Natural killer cell treated with Interleukin-12 subunit alpha and Interleukin-12 subunit beta and Interleukin-15 and Interleukin-18, amount 100 ng/mL, for 72 hours (primary cell): ENCODE results near the gene SIRPG. TPM values are rescaled to one million over a fixed set of nuclear protein-coding genes. Genes with fewer than 3 reads are reported as not detected.
"Not testable (repeated sequence)": the region's sequence is repeated elsewhere in the genome, so short reads cannot be mapped to it uniquely, and the experiment has no call there.

Source experiments
- ATAC-seq, 2 donors: fragments of 150-1000 bp; cut with Tn5 transposase in 1 of 2; sonication (Bioruptor Pico), chemical (Tn5 transposase) in 1 of 2; 2 replicates each; pipeline ENCODE4 v1.10.0; 2021
- DNase-seq: peaks from one replicate; pipeline ENCODE4 v3.0.0; 2022; ENCODE audit warnings: low spot score
- H3K27ac Mint-ChIP-seq, 2 donors: 1 replicate in 1 of 2; 2 replicates in 1 of 2; pipeline ENCODE4 v1.8.0; 2022; ENCODE audit warnings: mixed read lengths in 2 of 2, mild to moderate bottlenecking in 1 of 2, moderate library complexity in 1 of 2
- H3K27me3 Mint-ChIP-seq, 2 donors: 1 replicate in 1 of 2; 2 replicates in 1 of 2; pipeline ENCODE4 v1.8.0; 2022; ENCODE audit warnings: mixed read lengths in 2 of 2
- H3K36me3 Mint-ChIP-seq: one replicate; pipeline ENCODE4 v1.8.0; 2022; ENCODE audit warnings: mixed read lengths
- H3K4me1 Mint-ChIP-seq, 2 donors: 1 replicate in 1 of 2; 2 replicates in 1 of 2; pipeline ENCODE4 v1.8.0; 2022; ENCODE audit warnings: low read depth in 2 of 2, mixed read lengths in 2 of 2, mild to moderate bottlenecking in 1 of 2
- H3K4me3 Mint-ChIP-seq: one replicate; pipeline ENCODE4 v1.8.0; 2022; ENCODE audit warnings: mixed read lengths
- H3K9me3 Mint-ChIP-seq: 2 replicates; pipeline ENCODE4 v1.8.0; 2022; ENCODE audit warnings: mixed read lengths
- total RNA-seq, 2 donors: library from RNA; stranded (reverse); gene quantifications; one replicate each; pipeline ENCODE4 v1.2.3, GENCODE V29; 2022

Gene SIRPG
- total RNA-seq, 2 donors from 2014 or later = 1.3 to 2.4 TPM

GRCh38 chr20:1623501-1624205, 33.9 kb downstream of the SIRPG start:
- ATAC-seq = no peak

DNA sequence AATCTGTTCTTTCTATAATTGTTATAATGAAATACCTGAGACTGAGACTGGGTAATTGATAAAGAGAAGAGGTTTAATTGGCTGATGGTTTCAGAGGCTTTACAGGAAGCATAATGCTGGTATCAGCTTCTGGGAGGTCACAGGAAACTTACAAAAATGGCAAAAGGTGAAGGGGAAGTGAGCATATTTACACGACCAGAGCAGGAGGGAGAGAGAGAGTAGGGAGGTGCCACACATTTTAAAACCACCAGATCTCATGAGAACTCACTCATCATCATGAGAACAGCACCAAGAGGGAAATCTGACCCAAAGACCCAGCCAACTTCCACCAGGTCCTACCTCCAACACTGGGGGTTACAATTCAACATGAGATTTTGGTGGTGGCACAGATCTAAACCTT, 35.1 kb downstream of the SIRPG start:
- peaks cover 4 to 6% of the 10 kb centered on the region in 2 donors for H3K27me3 Mint-ChIP-seq
- no peaks in the 10 kb centered on the region for H3K36me3 Mint-ChIP-seq
- no peaks in the 10 kb centered on the region for H3K9me3 Mint-ChIP-seq
- H3K27ac Mint-ChIP-seq = no peak overlapping the region
- peaks cover 28 to 46% of the 10 kb centered on the region in 2 donors for H3K4me1 Mint-ChIP-seq
- ATAC-seq (no peak), DNase-seq (no peak)
- no peak overlapping the region for H3K4me3 Mint-ChIP-seq

More at GRCh38 chr20:1623501-1624205, 33.9 kb downstream of the SIRPG start:
- peaks cover 6 to 10% of the 10 kb centered on the region in 2 donors for H3K27me3 Mint-ChIP-seq
- no peaks in the 10 kb centered on the region for H3K9me3 Mint-ChIP-seq
- DNase-seq = no peak
- no peak overlapping the region for H3K27ac Mint-ChIP-seq
- H3K4me1 Mint-ChIP-seq = peaks cover 28 to 45% of the 10 kb centered on the region in 2 donors
- H3K4me3 Mint-ChIP-seq = no peak overlapping the region
- H3K36me3 Mint-ChIP-seq = no peaks in the 10 kb centered on the region

DNA sequence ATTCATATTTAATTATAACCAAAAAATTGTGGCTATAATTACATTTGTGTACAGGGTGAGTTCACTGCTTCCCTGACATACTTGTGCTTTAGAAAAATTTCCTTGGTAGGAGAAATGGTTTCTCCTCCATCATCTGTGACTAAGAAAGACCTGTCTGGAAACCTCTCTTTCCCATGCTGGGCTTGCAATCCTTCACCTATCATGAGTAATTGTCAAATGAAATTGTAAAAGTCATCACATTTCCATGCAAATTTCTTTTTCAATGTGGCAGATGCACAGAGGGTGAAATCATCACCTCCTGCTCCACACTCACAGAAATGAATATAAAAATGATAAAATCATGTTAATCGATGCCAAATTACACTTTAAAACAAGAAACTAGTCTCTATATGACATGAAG, 36.3 kb downstream of the SIRPG start:
- peaks cover 6 to 10% of the 10 kb centered on the region in 2 donors for H3K27me3 Mint-ChIP-seq
- no peak for ATAC-seq
- H3K4me3 Mint-ChIP-seq = no peak overlapping the region
- H3K9me3 Mint-ChIP-seq = no peaks in the 10 kb centered on the region
- H3K36me3 Mint-ChIP-seq = no peaks in the 10 kb centered on the region
- DNase-seq = no peak
- peak overlapping the region in 1 of 2 donors; percentile 28 for H3K27ac Mint-ChIP-seq
- H3K4me1 Mint-ChIP-seq = peaks cover 28 to 51% of the 10 kb centered on the region in 2 donors

- Mint-ChIP-seq H3K27me3 (peaks cover 6 to 10% of the 10 kb centered on the region in 2 donors), H3K4me3 (peak within 1 kb of the TSS; percentile 21), H3K4me1 (peaks cover 28 to 47% of the 10 kb centered on the region in 2 donors), H3K36me3 (no peaks in the 10 kb centered on the region), H3K27ac (peak within 1 kb of the TSS in 1 of 2 donors; percentile 28), H3K9me3 (no peaks in the 10 kb centered on the region)
- DNase-seq = no peak
- ATAC-seq = peak; percentile 81 to 83
Measured at GRCh38 chr20:1619861-1620444, 37.6 kb downstream of the SIRPG start, which contains the start of gene SIRPB1. TSS of gene SIRPB1 (minus strand) at chr20:1620009. CDS start at chr20:1619944, 65 bp downstream.

- DNase-seq (no peak), ATAC-seq (peak in 1 of 2 donors; percentile 19)
- Mint-ChIP-seq H3K4me3 (no peak overlapping the region), H3K4me1 (peaks cover 24 to 41% of the 10 kb centered on the region in 2 donors), H3K27me3 (peaks cover 5 to 6% of the 10 kb centered on the region in 2 donors), H3K36me3 (no peaks in the 10 kb centered on the region), H3K27ac (no peak overlapping the region), H3K9me3 (no peaks in the 10 kb centered on the region)
Measured at GRCh38 chr20:1618954-1619540, 38.5 kb downstream of the SIRPG start.

GRCh38 chr20:1618479-1618878, 39.1 kb downstream of the SIRPG start:
- Mint-ChIP-seq H3K4me1 (peaks cover 24 to 41% of the 10 kb centered on the region in 2 donors), H3K4me3 (no peak overlapping the region), H3K27me3 (peaks cover 5 to 6% of the 10 kb centered on the region in 2 donors), H3K27ac (no peak overlapping the region), H3K9me3 (no peaks in the 10 kb centered on the region), H3K36me3 (no peaks in the 10 kb centered on the region)
- ATAC-seq = no peak
- DNase-seq = no peak

GRCh38 chr20:1616858-1617434, 40.6 kb downstream of the SIRPG start:
- DNase-seq = no peak
- Mint-ChIP-seq H3K4me1 (peaks cover 14 to 28% of the 10 kb centered on the region in 2 donors), H3K36me3 (no peaks in the 10 kb centered on the region), H3K27ac (no peak overlapping the region), H3K27me3 (peaks cover 6 to 9% of the 10 kb centered on the region in 2 donors), H3K4me3 (no peak overlapping the region), H3K9me3 (no peaks in the 10 kb centered on the region)
- ATAC-seq = no peak

GRCh38 chr20:1610404-1610803, 47.2 kb downstream of the SIRPG start:
- not testable (repeated sequence) for H3K27me3 Mint-ChIP-seq, ATAC-seq, H3K9me3 Mint-ChIP-seq, H3K27ac Mint-ChIP-seq, DNase-seq, H3K4me3 Mint-ChIP-seq, H3K36me3 Mint-ChIP-seq, H3K4me1 Mint-ChIP-seq

GRCh38 chr20:1608678-1609347, 48.8 kb downstream of the SIRPG start:
- not testable (repeated sequence) for H3K36me3 Mint-ChIP-seq, DNase-seq, H3K4me3 Mint-ChIP-seq, H3K4me1 Mint-ChIP-seq, H3K9me3 Mint-ChIP-seq, ATAC-seq, H3K27ac Mint-ChIP-seq, H3K27me3 Mint-ChIP-seq

DNA sequence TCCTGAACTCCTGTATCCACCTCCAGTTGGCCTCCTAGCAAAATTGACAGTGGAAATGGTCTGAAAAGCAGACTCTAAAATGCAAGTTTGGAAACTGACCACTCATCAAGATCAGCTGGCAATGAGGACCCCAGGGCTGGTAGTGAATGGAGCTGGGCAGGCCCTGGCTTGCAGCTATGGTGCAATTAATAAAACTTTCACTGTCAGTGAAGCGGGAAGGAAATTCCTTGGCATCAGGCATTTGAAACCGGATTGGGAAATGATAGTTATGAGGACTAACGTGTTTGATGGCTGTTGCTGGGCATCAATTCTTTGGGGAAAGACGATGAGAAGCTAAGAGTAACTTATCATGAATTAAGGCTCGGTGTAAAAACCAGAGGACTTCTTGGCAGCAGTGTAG, 56.8 kb downstream of the SIRPG start:
- no peaks in the 10 kb centered on the region for H3K4me1 Mint-ChIP-seq
- no peaks in the 10 kb centered on the region for H3K36me3 Mint-ChIP-seq
- no peak for ATAC-seq
- no peak overlapping the region for H3K4me3 Mint-ChIP-seq
- H3K27me3 Mint-ChIP-seq = peaks cover 0 to 5% of the 10 kb centered on the region in 2 donors
- DNase-seq = no peak
- no peak overlapping the region for H3K27ac Mint-ChIP-seq
- H3K9me3 Mint-ChIP-seq = no peaks in the 10 kb centered on the region

GRCh38 chr20:1595333-1595732, 62.2 kb downstream of the SIRPG start:
- Mint-ChIP-seq H3K9me3 (no peaks in the 10 kb centered on the region), H3K27me3 (peaks cover 0 to 10% of the 10 kb centered on the region in 2 donors), H3K27ac (no peak overlapping the region), H3K4me3 (no peak overlapping the region), H3K4me1 (no peaks in the 10 kb centered on the region), H3K36me3 (no peaks in the 10 kb centered on the region)
- no peak for ATAC-seq
- no peak for DNase-seq

GRCh38 chr20:1588533-1589460, 68.8 kb downstream of the SIRPG start:
- Mint-ChIP-seq H3K27ac (peak overlapping the region in 1 of 2 donors; percentile 75), H3K4me3 (no peak overlapping the region), H3K36me3 (no peaks in the 10 kb centered on the region), H3K9me3 (no peaks in the 10 kb centered on the region), H3K27me3 (no peaks in the 10 kb centered on the region), H3K4me1 (peaks cover 0 to 14% of the 10 kb centered on the region in 2 donors)
- DNase-seq (no peak), ATAC-seq (peak in 1 of 2 donors; percentile 77)
